ENCODE measurements around the gene PHOX2A. TPM values are rescaled to one million over a fixed set of nuclear protein-coding genes. Genes with fewer than 3 reads are reported as not detected.

PHOX2A gene
- total RNA-seq, 1 experiment from 2014 or later, result not detected

DNA sequence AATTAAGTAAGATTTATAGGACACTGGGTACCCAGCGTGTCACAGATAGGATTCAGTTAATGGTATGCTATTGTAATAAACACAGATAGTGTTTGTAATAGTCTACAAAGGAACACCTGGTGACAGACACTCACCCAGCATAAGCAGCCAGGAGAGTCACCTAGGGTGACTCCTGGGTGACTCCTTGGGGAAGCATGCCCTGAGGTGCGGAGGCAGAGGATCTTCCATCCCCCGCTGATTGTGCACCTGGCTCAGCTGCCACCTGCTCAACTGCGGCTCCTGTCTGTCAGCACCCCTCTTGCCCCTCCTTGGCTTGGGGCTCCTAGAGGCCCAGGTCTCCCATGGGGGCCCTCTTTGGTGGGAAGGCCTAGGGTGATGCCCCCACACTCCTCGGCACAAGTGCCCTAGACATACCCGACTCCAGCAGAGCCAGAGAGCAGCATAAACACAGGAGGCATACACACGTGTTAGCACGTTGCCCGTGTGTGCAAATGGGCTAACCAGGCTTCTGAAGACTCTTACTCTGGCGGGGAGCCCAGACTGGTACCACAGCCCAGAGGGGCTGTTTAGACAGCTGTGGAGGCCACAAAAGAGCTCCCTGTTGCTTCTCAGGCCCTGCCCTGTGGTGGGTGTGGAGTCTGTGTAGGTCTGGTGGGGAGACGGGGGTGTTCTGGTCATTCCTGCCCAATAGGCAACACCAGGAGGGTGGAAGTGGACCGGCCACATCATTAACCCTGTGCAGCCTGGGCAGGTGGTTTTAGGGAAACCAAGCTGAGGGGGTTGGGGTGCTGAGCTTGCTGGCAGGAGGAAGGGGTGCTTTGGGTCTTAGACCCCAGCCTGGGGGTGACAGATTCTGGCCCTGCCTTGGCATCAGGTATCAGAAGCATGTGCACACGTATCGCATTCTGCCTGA lies 16.4 kb downstream of the PHOX2A start:
- Histone ChIP-seq H3K4me3 (ENCODE audit: low read depth, low read length, poor library complexity, severe bottlenecking) (no peak overlapping the region), H3K27ac (ENCODE audit: low read depth, low read length, poor library complexity, severe bottlenecking) (no peak overlapping the region), H3K4me1 (ENCODE audit: insufficient read depth, low read length, poor library complexity, severe bottlenecking) (peaks cover 3% of the 10 kb centered on the region), H3K27me3 (replicated peaks; ENCODE audit: insufficient read depth, low read depth, low read length, poor library complexity) (no peaks in the 10 kb centered on the region), H3K9me3 (ENCODE audit: low read depth, low read length, poor library complexity, severe bottlenecking) (no peaks in the 10 kb centered on the region), H3K36me3 (ENCODE audit: insufficient read depth, low read length, poor library complexity, severe bottlenecking) (peaks cover 40% of the 10 kb centered on the region)
- TF ChIP-seq, protein P1, sequence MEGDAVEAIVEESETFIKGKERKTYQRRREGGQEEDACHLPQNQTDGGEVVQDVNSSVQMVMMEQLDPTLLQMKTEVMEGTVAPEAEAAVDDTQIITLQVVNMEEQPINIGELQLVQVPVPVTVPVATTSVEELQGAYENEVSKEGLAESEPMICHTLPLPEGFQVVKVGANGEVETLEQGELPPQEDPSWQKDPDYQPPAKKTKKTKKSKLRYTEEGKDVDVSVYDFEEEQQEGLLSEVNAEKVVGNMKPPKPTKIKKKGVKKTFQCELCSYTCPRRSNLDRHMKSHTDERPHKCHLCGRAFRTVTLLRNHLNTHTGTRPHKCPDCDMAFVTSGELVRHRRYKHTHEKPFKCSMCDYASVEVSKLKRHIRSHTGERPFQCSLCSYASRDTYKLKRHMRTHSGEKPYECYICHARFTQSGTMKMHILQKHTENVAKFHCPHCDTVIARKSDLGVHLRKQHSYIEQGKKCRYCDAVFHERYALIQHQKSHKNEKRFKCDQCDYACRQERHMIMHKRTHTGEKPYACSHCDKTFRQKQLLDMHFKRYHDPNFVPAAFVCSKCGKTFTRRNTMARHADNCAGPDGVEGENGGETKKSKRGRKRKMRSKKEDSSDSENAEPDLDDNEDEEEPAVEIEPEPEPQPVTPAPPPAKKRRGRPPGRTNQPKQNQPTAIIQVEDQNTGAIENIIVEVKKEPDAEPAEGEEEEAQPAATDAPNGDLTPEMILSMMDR (conservative IDR thresholded peaks at IDR 0.05; ENCODE audit: low read depth, low read length), result no peak
- no peak for TF ChIP-seq EZH2 (IDR thresholded peaks at IDR 0.05; ENCODE audit: borderline replicate concordance, low read depth, low read length, poor library complexity, severe bottlenecking)
- CTCF ChIA-PET, result no interaction called here
- no peak for DNase-seq (ENCODE audit: low spot score)
- POLR2A ChIA-PET (ENCODE audit: low non-redundant PET), result no interaction called here
- BruUV-seq (replicated peaks), result no TSS peak
- intact Hi-C loops (cut with micrococcal nuclease; ENCODE audit: unreplicated experiment), result no loop called here

DNA sequence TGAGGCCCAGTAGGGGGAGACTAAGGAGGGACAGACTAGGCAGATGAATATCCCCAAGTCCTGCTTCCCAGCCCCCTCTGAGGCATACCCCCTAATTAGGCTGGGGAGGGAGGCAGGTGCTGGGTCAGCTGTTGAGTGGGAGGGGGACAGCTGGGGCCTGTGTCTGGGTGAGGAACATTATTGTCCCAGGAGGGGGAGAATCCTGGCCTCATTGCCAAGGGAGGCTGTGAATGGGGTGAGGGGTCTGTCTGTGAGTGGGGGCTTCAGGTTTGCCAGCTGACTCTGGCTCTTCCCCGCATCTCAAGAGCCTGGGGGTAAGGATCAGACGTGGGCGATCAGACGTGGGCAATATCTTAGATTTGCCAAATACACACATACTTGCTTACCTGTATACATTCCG lies 17.3 kb downstream of the PHOX2A start:
- TF ChIP-seq, protein P1 (conservative IDR thresholded peaks at IDR 0.05; ENCODE audit: low read depth, low read length), result no peak
- TF ChIP-seq EZH2 (IDR thresholded peaks at IDR 0.05; ENCODE audit: borderline replicate concordance, low read depth, low read length, poor library complexity, severe bottlenecking), result no peak
- Histone ChIP-seq H3K27ac (ENCODE audit: low read depth, low read length, poor library complexity, severe bottlenecking) (no peak overlapping the region), H3K9me3 (ENCODE audit: low read depth, low read length, poor library complexity, severe bottlenecking) (no peaks in the 10 kb centered on the region), H3K4me3 (ENCODE audit: low read depth, low read length, poor library complexity, severe bottlenecking) (no peak overlapping the region), H3K36me3 (ENCODE audit: insufficient read depth, low read length, poor library complexity, severe bottlenecking) (peaks cover 36% of the 10 kb centered on the region), H3K27me3 (replicated peaks; ENCODE audit: insufficient read depth, low read depth, low read length, poor library complexity) (no peaks in the 10 kb centered on the region), H3K4me1 (ENCODE audit: insufficient read depth, low read length, poor library complexity, severe bottlenecking) (peaks cover 10% of the 10 kb centered on the region)
- POLR2A ChIA-PET (ENCODE audit: low non-redundant PET), result interaction anchor here (0.7 kb wide), 1 partner anchor 8 kb away, joined by 19 read pairs; no protein-coding TSS in a partner anchor
- CTCF ChIA-PET, result no interaction called here
- BruUV-seq (replicated peaks), result no TSS peak
- no peak for DNase-seq (ENCODE audit: low spot score)
- intact Hi-C loops (cut with micrococcal nuclease; ENCODE audit: unreplicated experiment), result no loop called here

DNA sequence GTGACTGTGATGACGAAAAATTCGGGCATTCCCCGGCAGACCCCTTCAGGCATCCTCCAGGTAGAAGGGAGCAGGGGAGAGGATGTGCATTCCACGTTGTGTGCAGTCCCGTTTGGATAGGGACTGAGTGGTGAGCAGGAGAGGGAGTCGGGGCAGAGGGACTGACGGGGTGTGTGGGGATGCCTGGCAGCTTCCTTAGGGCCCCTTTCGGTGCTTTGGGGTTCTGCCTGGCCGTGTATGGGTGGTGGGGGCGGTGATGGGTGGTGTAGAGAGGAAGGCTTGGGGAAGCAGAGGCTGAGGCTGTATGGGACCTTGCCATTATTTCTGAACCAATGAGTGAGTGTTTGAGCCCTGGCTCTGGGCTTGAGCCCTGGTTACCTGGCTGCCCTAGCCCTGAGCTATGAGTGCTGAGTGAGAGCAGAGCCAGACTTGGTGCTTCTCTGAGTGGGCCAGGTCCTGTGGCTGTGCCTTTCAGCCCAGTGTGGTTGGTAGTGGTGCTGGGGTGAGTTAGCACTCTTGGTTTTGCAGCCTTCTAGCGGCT lies 18.5 kb downstream of the PHOX2A start:
- no TSS peak for BruUV-seq (replicated peaks)
- ChIA-PET POLR2A (ENCODE audit: low non-redundant PET) (no interaction called here), CTCF (no interaction called here)
- Histone ChIP-seq H3K36me3 (ENCODE audit: insufficient read depth, low read length, poor library complexity, severe bottlenecking) (peaks cover 24% of the 10 kb centered on the region), H3K27ac (ENCODE audit: low read depth, low read length, poor library complexity, severe bottlenecking) (peak overlapping the region; percentile 78), H3K9me3 (ENCODE audit: low read depth, low read length, poor library complexity, severe bottlenecking) (no peaks in the 10 kb centered on the region), H3K27me3 (replicated peaks; ENCODE audit: insufficient read depth, low read depth, low read length, poor library complexity) (no peaks in the 10 kb centered on the region), H3K4me3 (ENCODE audit: low read depth, low read length, poor library complexity, severe bottlenecking) (peak overlapping the region; percentile 79), H3K4me1 (ENCODE audit: insufficient read depth, low read length, poor library complexity, severe bottlenecking) (peaks cover 10% of the 10 kb centered on the region)
- no peak for DNase-seq (ENCODE audit: low spot score)
- intact Hi-C loops (cut with micrococcal nuclease; ENCODE audit: unreplicated experiment), result no loop called here
- TF ChIP-seq, protein P1 (conservative IDR thresholded peaks at IDR 0.05; ENCODE audit: low read depth, low read length), result no peak
- TF ChIP-seq EZH2 (IDR thresholded peaks at IDR 0.05; ENCODE audit: borderline replicate concordance, low read depth, low read length, poor library complexity, severe bottlenecking), result no peak

Data from A673 (cell line).